ENCODE results near the gene EXOSC10.
"Not testable (repeated sequence)": the region's sequence is repeated elsewhere in the genome, so short reads cannot be mapped to it uniquely, and the experiment has no call there.

Gene EXOSC10

DNA sequence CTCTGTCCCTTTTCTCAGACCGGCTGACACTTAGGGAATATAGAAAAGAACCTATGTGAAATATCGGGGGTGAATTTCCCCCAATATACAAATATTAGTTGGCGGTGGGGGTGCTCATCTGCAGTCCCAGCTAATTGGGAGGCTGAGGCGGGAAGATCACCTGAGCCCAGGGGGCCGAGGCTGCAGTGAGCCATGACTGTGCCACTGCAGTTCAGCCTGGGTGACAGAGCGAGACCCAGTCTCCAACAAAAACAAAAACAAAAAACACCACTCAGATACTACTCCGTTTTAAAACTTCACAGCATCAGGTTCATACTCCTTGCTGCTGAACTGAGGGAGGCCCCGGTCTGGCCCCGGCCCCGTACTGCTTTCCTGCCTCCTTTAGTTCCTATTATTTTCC lies 5.9 kb upstream of the EXOSC10 start:
- POLR2A ChIA-PET, result no interaction called here
- DNase-seq (ENCODE audit: extremely low spot score), result no peak
- TF ChIP-seq CTBP1 (IDR thresholded peaks at IDR 0.05; ENCODE audit: borderline replicate concordance) (no peak), ZNF384 (IDR thresholded peaks at IDR 0.05) (no peak), FOXM1 (IDR thresholded peaks at IDR 0.05; ENCODE audit: borderline replicate concordance) (no peak)
- CTCF ChIA-PET, result no interaction called here

DNA sequence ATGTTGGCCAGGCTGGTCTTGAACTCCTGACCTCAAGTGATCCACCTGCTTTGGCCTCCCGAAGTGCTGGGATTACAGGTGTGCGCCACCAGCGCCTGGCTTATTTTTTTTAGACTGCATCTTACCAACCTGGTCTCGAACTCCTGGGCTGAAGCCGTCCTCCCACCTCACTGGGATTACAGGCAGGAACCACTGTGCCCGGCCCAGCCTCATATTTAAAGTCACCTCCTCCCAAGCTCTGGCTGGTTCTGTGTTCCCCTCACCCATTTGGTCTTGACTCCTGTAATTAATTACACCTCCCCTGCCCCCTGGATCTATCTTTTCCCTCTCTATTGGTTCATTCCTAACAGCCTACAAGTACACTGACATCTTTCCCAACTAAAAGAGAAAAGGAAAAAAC lies 1.7 kb upstream of the EXOSC10 start:
- TF ChIP-seq BHLHE40 (IDR thresholded peaks at IDR 0.05; ENCODE audit: borderline replicate concordance) (no peak), ARNT (IDR thresholded peaks at IDR 0.05) (no peak), LEF1 (IDR thresholded peaks at IDR 0.05; ENCODE audit: borderline replicate concordance) (no peak), TARDBP (IDR thresholded peaks at IDR 0.05) (no peak), SP1 (IDR thresholded peaks at IDR 0.05) (no peak), L3MBTL2 (conservative IDR thresholded peaks at IDR 0.05) (no peak), FOXM1 (IDR thresholded peaks at IDR 0.05; ENCODE audit: borderline replicate concordance) (no peak)
- POLR2A ChIA-PET, result no interaction called here
- CTCF ChIA-PET, result no interaction called here

DNA sequence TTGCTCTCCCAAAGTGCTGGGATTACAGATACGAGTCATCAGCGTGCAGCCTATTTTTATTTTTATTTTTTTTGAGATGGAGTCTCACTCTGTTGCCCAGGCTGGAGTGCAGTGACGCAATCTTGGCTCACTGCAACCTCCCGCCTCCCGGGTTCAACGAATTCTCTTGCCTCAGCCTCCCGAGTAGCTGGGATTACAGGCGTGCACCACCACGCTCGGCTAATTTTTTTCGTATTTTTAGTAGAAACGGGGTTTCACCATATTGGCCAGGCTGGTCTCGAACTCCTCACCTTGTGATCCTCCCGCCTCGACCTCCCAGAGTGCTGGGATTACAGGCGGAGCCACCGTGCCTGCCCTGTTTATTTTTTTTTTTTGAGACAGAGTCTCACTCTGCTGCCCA lies 1.1 kb upstream of the EXOSC10 start:
- CTCF ChIA-PET; POLR2A ChIA-PET; DNase-seq (ENCODE audit: extremely low spot score): not testable (repeated sequence)

More for the DNA sequence above, 1.7 kb upstream of the EXOSC10 start:
- DNase-seq (ENCODE audit: extremely low spot score), result no peak

DNA sequence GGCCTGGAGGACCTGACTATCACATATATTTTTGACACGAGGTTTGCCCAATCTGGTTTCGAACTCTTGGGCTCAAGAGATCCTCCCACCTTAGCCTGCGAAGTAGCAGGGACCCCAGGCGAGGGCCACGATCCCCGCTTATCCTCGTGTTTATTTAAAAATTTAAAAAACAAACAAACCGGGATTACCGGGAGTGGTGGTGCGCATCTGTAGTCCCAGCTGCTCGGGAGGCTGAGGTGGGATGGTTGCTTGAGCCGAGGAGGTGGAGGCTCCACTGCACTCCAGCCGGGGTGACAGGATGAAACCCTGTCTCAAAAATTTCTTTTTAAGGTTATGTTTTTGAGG lies 452 bp upstream of the EXOSC10 start:
- ChIA-PET POLR2A (interaction anchor here (0.9 to 2.2 kb wide), 14 partner anchors 8 to 163 kb away, joined by 3 to 18 read pairs (median 5); partner anchors contain the start of gene SRM), CTCF (no interaction called here)
- no peak for DNase-seq (ENCODE audit: extremely low spot score)
- TF ChIP-seq ARNT (IDR thresholded peaks at IDR 0.05) (no peak), L3MBTL2 (conservative IDR thresholded peaks at IDR 0.05) (peak; percentile 59)

DNA sequence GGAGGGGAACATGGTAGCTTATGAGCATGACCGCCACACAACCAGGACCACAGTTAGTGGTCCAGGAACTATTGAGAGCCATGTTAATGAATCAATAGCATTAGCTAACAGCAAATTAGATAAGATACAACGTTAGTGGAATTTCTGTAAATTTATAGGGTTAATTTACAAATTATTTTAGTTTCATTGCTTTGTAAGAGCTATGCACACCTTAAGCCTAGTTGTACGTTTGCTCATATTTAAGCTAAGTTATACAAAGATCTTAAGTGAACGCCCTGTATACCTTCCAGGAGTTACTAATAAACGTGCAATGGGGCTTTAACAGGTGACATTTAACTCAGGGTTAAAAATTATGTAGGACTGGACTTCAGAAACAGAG lies 749 bp downstream of the EXOSC10 start:
- TF ChIP-seq HDGF (IDR thresholded peaks at IDR 0.05; ENCODE audit: borderline replicate concordance) (no peak), FOXM1 (IDR thresholded peaks at IDR 0.05; ENCODE audit: borderline replicate concordance) (no peak), L3MBTL2 (conservative IDR thresholded peaks at IDR 0.05) (no peak), NFRKB (IDR thresholded peaks at IDR 0.05) (no peak), SP1 (IDR thresholded peaks at IDR 0.05) (no peak), FOXA1 (IDR thresholded peaks at IDR 0.05) (no peak), TARDBP (IDR thresholded peaks at IDR 0.05) (no peak), FOXK2 (IDR thresholded peaks at IDR 0.05) (no peak), CTBP1 (IDR thresholded peaks at IDR 0.05; ENCODE audit: borderline replicate concordance) (no peak), LEF1 (IDR thresholded peaks at IDR 0.05; ENCODE audit: borderline replicate concordance) (no peak), ELF4 (IDR thresholded peaks at IDR 0.05) (no peak), ARNT (IDR thresholded peaks at IDR 0.05) (no peak), BHLHE40 (IDR thresholded peaks at IDR 0.05; ENCODE audit: borderline replicate concordance) (no peak)
- TF ChIP-seq, protein P1, sequence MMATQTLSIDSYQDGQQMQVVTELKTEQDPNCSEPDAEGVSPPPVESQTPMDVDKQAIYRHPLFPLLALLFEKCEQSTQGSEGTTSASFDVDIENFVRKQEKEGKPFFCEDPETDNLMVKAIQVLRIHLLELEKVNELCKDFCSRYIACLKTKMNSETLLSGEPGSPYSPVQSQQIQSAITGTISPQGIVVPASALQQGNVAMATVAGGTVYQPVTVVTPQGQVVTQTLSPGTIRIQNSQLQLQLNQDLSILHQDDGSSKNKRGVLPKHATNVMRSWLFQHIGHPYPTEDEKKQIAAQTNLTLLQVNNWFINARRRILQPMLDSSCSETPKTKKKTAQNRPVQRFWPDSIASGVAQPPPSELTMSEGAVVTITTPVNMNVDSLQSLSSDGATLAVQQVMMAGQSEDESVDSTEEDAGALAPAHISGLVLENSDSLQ (IDR thresholded peaks at IDR 0.05), result no peak
- POLR2A ChIA-PET, result interaction anchor here (0.8 to 2.2 kb wide), 15 partner anchors 8 to 197 kb away, joined by 3 to 18 read pairs (median 5); partner anchors contain the start of gene SRM
- CTCF ChIA-PET, result interaction anchor here (1.4 kb wide), 1 partner anchor 62 kb away, joined by 6 read pairs; no protein-coding TSS in a partner anchor
- no peak for DNase-seq (ENCODE audit: extremely low spot score)

DNA sequence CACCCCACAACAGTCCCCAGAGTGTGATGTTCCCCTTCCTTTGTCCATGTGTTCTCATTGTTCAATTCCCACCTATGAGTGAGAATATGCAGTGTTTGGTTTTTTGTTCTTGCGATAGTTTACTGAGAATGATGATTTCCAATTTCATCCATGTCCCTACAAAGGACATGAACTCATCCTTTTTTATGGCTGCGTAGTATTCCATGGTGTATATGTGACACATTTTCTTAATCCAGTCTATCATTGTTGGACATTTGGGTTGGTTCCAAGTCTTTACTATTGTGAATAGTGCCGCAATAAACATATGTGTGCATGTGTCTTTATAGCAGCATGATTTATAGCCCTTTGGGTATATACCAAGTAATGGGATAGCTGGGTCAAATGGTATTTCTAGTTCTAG lies 15.9 kb downstream of the EXOSC10 start:
- DNase-seq (ENCODE audit: extremely low spot score); CTCF ChIA-PET: not testable (repeated sequence)

DNA sequence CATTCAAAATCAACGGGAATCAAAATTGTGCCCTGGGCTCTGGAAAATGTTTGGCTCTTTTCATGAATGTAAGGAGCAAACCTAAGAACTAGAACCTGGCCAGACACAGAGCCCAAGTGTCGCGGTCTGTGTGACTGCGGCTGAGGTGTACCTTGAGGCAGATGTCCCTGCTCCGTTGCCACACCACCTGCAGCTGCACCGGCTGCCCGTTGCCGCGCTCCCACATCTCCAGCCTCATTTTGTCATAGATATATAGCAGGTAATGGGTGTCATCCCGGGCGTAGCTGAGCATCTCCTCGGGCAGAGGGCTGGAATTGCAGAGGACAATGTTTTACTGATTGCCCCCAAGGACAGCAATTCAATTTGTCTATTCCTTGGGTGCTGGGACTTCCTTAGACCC lies 18.7 kb downstream of the EXOSC10 start:
- no peak for TF ChIP-seq FOXA1 (IDR thresholded peaks at IDR 0.05)
- TF ChIP-seq HDGF (IDR thresholded peaks at IDR 0.05; ENCODE audit: borderline replicate concordance), result no peak
- TF ChIP-seq, protein P1 (IDR thresholded peaks at IDR 0.05), result no peak
- TF ChIP-seq ELF4 (IDR thresholded peaks at IDR 0.05), result no peak
- no peak for TF ChIP-seq FOXM1 (IDR thresholded peaks at IDR 0.05; ENCODE audit: borderline replicate concordance)
- TF ChIP-seq CTBP1 (IDR thresholded peaks at IDR 0.05; ENCODE audit: borderline replicate concordance), result no peak
- no peak for TF ChIP-seq TARDBP (IDR thresholded peaks at IDR 0.05)
- TF ChIP-seq ARNT (IDR thresholded peaks at IDR 0.05), result no peak
- no peak for TF ChIP-seq ZNF384 (IDR thresholded peaks at IDR 0.05)
- TF ChIP-seq LEF1 (IDR thresholded peaks at IDR 0.05; ENCODE audit: borderline replicate concordance), result no peak
- TF ChIP-seq SP1 (IDR thresholded peaks at IDR 0.05), result no peak
- TF ChIP-seq FOXK2 (IDR thresholded peaks at IDR 0.05), result no peak
- no peak for TF ChIP-seq L3MBTL2 (conservative IDR thresholded peaks at IDR 0.05)
- no peak for TF ChIP-seq BHLHE40 (IDR thresholded peaks at IDR 0.05; ENCODE audit: borderline replicate concordance)
- no peak for TF ChIP-seq SUZ12 (IDR thresholded peaks at IDR 0.05)
- TF ChIP-seq NFRKB (IDR thresholded peaks at IDR 0.05), result no peak
- CTCF ChIA-PET, result interaction anchor here (0.9 kb wide), 1 partner anchor 8 kb away, joined by 3 read pairs; no protein-coding TSS in a partner anchor
- POLR2A ChIA-PET, result interaction anchor here (4.3 kb wide), 1 partner anchor 18 kb away, joined by 14 read pairs; the partner anchor contains the start of gene EXOSC10
- DNase-seq (ENCODE audit: extremely low spot score), result no peak

More for the DNA sequence above, 15.9 kb downstream of the EXOSC10 start:
- POLR2A ChIA-PET, result not testable (repeated sequence)

DNA sequence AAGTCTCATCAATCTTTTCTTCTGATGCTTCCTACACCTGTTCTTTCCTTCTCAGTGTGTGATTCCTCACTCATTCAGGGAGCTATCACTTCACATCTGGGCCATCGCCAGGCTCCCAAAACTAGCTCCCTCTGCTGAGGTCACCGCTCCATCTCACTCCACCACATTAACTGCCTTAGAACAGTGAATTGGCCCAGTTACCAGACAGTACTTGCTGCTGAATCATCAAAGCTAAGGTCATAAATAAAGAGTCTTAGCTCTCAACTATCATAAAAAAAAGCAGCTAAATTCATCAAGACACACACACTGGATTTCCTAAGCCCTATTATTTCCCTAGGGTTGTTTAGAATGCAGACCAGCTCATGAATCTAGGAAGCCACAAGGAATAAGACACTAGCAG lies 21.0 kb downstream of the EXOSC10 start:
- POLR2A ChIA-PET, result interaction anchor here (4.3 kb wide), 1 partner anchor 21 kb away, joined by 14 read pairs; the partner anchor contains the start of gene EXOSC10
- DNase-seq (ENCODE audit: extremely low spot score), result no peak
- CTCF ChIA-PET, result no interaction called here
- TF ChIP-seq ZNF384 (IDR thresholded peaks at IDR 0.05) (no peak), FOXM1 (IDR thresholded peaks at IDR 0.05; ENCODE audit: borderline replicate concordance) (no peak), LEF1 (IDR thresholded peaks at IDR 0.05; ENCODE audit: borderline replicate concordance) (no peak), FOXA1 (IDR thresholded peaks at IDR 0.05) (no peak)

DNA sequence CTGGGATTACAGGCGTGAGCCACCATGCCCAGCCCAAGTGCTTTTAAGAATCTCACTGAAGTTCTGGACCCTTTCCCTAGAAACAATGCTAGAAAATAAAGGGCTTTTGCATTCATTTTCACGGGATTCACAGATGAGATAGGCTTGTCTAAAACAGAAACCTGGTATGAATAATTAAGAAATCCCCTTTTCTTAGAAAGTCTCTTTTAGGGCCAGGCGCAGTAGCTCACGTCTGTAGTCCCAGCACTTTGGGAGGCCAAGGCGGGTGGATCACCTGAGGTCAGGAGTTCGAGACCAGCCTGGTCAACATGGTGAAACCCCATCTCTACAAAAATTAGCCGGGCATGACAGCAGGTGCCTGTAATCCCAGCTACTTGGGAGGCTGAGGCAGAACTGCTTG lies 26.3 kb downstream of the EXOSC10 start:
- POLR2A ChIA-PET; DNase-seq (ENCODE audit: extremely low spot score): not testable (repeated sequence)
- CTCF ChIA-PET, result interaction anchor here (1.0 kb wide), 1 partner anchor 8 kb away, joined by 3 read pairs; no protein-coding TSS in a partner anchor

Measured in HEK293T (cell line).